Endometrium (tissue), 2 donors: Measurements from ENCODE around the gene DNAH17.
"Not testable (repeated sequence)": the region's sequence is repeated elsewhere in the genome, so short reads cannot be mapped to it uniquely, and the experiment has no call there.

ENCODE experiments used
- FAIRE-seq: peaks from 2 replicates; lab custom pipeline; 2012; peaks lifted over from hg19 to GRCh38; lab: Jason Lieb, UNC
- donor health status: control.
- donor health status: control.

Gene DNAH17

DNA sequence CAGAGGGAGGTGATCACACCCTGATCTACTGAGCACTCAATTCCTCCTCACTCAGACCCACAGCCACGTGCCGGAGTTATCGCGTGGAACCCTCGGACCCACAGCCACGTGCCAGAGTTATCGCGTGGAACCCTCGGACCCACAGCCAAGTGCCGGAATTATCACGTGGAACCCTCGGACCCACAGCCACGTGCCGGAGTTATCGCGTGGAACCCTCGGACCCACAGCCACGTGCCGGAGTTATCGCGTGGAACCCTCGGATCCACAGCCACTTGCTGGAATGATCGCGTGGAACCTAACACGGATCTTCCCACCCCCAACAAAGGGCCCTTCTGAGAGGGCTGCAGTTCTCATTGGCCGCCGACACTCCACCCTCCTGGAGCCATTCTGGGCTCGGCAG lies 101.0 kb downstream of the DNAH17 start:
- no peak for FAIRE-seq

DNA sequence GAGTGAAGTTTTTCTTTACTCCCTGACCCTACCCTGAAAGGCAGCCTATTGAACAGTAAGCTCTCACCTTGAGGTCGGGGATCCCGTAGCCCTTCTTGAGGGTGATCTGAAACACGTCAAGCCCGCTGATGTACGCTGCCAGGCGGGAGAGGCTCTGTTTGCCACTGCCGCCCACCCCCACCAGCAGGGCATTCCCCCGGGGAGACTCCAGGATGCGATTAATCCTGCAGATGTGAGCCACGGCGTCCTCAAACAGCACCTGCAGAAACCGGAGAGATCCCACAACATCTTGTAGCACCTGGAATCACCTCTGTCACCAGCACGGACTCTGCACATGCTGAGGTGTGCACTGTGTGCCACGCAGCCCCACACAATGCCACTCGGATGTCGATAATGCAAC lies 102.0 kb downstream of the DNAH17 start:
- no peak for FAIRE-seq

GRCh38 chr17:78474614-78475146 lies 102.5 kb downstream of the DNAH17 start:
- no peak for FAIRE-seq

- FAIRE-seq: no peak
These were observed 103.1 kb downstream of the DNAH17 start for GRCh38 chr17:78473951-78474613.

- no peak for FAIRE-seq
These were observed 104.9 kb downstream of the DNAH17 start for GRCh38 chr17:78472035-78472905.

- FAIRE-seq: no peak
These were observed 105.6 kb downstream of the DNAH17 start for GRCh38 chr17:78471635-78472034.

GRCh38 chr17:78469443-78469842 lies 107.8 kb downstream of the DNAH17 start:
- FAIRE-seq: no peak

DNA sequence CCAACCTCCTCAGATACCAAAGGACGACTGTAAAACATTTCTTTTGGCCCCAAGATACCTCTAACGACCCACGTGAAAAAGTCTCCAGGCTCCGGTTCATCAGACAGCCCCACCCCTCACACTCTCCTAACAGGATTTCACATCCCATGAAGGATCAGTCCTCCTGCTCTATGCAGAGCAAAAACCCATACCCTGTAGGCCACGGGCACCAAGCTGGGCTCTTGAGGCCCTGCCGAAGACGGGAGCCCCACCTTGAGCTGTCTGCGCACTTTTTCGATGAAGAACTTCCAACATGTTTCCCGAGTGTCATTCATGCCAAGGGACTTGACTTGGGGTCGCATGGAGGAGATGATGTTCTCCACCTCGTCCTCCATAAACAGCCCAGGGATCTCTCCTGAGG lies 108.8 kb downstream of the DNAH17 start:
- no peak for FAIRE-seq

GRCh38 chr17:78466786-78467715 lies 110.1 kb downstream of the DNAH17 start:
- no peak for FAIRE-seq

DNA sequence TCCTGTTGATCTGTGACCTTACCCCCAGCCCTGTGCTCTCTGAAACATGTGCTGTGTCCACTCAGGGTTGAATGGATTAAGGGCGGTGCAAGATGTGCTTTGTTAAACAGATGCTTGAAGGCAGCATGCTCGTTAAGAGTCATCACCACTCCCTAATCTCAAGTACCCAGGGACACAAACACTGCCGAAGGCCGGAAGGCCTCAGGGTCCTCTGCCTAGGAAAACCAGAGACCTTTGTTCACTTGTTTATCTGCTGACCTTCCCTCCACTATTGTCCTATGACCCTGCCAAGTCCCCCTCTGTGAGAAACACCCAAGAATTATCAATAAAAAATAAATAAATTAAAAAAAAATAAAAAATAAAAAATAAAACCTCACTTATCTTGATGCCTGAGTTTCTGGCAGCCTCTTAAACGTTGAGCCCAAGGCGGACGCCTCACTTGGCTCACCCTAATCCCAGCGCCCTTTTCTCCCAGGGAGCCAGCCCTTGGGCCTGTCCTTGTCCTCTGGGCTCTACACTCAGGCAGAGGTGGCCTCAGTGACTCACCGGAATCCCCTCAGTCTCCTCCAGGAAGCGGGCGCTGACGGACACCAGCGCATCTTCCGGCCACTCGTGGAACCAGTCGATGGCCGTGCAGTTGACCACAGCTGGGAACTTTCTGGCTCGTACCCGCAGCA lies 110.9 kb downstream of the DNAH17 start:
- FAIRE-seq: not testable (repeated sequence)

DNA sequence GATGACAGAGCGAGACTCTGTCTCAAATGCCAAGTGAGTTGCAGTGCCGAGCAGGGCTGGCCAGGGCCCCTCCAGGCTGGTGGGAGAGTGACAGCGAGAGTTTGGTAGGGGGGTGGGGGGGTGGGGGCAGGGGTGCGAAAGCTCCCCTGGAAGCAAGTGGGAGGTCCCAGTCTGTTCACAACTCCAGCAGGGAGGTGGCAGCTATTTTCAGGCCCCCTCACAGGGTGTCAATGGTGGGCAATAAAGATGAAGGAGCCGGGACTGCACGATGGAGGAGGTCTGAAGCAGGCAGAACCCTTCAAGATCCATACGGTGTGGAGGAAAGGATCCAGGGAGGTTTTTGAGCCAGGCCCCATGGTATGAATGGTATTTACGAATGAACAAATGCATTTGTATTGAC lies 115.0 kb downstream of the DNAH17 start:
- FAIRE-seq: no peak

GRCh38 chr17:78461799-78462053 lies 115.5 kb downstream of the DNAH17 start:
- no peak for FAIRE-seq

- no peak for FAIRE-seq
These were observed 116.0 kb downstream of the DNAH17 start for GRCh38 chr17:78460951-78461798.

DNA sequence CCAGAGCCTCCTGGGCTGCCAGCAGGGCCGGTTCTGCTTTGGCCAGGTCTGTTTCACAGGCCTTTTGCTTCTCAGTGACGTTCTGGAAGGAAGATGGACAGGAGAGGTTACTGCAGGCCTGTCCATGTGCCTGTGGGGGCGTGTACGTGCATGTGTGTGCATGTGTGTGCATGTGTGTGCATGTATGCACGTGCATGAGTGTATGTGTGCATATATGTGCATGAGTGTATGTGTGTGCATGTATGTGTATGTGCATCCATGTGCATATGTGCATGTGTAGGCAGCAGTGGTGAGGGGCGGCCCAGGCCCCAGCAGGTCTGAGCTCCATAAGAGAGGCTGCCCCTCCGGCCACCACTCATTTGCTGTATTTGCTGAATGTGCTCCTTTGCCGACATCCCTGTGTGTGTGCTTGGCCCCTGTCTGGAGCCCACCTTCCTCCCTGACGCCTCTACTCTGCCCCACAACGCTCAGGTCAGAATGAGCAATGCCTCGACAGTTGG lies 117.0 kb downstream of the DNAH17 start:
- FAIRE-seq: no peak

- FAIRE-seq: no peak
These were observed 117.5 kb downstream of the DNAH17 start for GRCh38 chr17:78459696-78460095.

DNA sequence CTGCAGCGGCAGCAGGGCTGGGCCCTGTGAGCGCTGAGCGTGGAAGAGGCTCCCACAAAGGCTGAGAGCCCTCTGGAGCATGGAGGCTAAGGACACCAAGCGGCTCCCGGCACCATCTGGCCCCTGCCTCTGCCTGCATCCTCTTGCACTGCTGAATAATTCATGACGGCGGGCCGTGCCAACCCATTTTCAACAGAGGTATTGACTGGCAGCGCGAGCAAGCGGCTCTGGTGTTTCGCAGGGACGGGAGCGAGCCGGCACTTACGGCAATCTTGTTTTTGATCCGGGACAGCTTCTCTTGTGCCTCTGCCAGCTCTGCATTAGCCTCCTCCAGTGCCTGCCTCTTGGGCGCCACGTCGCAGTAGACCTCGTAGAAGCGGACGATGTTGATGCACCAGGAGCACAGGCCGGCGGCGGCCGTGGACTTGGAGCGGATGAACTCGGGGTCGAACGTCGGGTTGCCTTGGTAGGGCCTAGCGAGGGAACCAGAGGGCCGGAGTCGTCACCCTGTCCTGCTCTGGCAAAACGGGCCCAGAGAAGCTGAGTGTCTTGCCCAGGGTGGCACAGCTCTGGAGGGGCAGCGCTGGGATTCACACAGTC lies 118.4 kb downstream of the DNAH17 start:
- no peak for FAIRE-seq

GRCh38 chr17:78458091-78458490 lies 119.1 kb downstream of the DNAH17 start:
- no peak for FAIRE-seq

DNA sequence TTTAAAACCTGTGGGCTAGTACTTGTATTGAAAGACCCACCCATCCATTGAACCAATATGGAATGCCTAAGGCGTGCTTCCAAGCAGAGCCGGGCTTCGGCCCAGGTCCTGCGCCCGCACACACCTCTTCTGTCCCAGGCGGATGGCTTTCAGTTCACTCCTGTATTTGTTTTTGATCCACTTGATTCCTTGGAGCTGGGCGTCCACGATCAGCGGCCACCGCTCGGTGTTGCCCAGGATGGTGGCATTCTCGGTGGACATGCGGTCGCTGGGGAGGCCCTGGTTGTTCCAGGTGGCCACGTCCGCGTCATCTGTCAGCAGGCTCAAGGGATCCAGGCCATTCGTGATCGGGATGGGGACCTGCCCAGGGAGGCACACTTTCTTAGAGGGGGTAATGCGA lies 122.8 kb downstream of the DNAH17 start:
- no peak for FAIRE-seq

DNA sequence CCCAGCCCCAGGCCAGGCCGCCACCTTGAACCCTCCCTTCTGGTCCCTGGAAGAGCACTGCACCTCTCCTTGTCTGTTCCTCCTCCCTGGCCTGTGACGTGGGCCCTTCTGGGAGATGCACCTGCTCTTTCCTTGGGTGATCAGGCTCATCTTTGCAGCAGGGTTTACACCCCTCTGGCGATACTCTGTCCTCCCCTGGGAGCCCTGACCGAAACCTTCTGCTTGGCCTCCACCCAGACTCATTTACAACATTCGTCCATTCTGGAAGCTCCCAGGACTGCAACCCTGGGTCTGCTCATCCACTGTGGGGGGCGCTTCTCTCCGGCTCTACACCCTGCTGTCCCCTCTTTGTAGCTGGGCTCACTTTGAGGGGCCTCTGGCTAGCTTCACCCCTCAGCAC lies 125.4 kb downstream of the DNAH17 start:
- FAIRE-seq: no peak

DNA sequence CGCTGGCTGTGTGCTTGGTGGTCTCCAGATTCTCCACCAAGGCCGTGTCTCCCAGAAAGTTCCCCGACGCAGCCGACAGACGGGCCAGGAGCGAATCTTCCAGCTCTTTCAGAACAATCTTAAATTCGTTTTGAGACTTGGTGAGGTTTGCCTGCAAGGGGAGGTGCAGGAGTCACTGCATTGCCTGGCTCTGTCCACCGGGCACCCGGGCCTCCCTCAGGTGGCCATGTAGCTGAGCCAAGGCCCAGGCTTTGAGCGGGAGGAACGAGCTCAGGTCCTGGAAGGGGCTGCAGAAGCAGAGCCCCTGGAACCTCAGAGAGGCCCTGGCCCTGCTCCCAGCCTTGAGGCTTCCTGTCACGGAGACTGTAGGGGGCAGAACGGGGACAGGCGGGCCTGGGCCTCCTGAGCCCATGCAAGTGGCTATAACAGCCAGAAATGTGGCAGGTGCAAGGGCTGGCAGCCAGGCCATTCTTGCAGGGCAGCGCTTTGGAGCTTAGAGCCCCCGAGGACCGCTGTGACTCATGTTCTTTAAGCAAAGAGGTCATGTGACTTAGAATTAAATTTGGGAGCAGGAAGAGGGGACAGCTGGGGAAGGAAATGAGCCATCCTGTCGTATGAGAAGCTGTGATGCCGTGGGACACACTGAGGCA lies 126.4 kb downstream of the DNAH17 start:
- no peak for FAIRE-seq
